HG02938 (cell line): ENCODE data around the gene OTULIN.

ENCODE experiments used
- ATAC-seq: cut with Tn5 transposase; IDR thresholded peaks from one replicate; pipeline ENCODE4 v1.9.1; 2021; ENCODE audit warnings: mild to moderate bottlenecking, moderate library complexity; ENCODE audit not compliant: unreplicated experiment

The OTULIN gene

DNA sequence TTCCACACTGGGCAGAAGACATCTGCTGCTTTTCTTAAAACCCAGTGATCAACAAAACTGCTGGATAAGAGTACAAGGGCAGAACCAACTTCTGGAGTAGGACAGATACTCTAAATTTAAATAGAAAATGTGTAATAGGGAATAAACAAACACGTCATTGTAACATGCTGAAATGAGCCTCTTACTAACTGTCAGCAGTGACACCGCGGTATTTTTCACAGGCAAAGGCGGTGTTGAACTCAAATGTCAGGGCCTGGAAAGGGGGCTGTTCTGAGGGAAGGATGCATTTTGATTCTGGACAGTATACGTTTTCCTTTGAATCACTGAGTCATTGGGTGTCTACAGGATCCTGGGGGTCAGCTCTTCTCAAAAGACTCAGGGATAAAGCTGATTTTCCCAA is 73.5 kb downstream of the OTULIN start:
- ATAC-seq, result no peak

DNA sequence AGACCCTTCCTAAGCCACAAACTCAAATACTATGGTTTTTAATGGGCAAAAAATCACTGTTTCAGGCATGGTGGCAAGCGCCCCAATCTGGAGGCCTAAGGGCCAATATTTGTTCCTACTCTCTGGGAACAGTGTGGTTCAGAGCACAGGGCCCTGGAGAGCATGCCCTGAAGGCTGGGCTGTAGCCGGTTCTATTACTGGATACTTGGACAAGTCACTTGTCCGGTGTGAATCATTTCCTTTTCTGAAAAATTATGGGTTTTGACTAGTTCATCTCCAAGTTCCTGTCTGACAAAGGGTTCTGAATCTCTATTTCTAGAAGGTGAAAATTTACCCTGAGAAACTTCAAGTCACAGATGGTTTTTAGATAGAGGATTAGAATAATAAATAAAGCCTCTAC is 75.0 kb downstream of the OTULIN start:
- no peak for ATAC-seq

DNA sequence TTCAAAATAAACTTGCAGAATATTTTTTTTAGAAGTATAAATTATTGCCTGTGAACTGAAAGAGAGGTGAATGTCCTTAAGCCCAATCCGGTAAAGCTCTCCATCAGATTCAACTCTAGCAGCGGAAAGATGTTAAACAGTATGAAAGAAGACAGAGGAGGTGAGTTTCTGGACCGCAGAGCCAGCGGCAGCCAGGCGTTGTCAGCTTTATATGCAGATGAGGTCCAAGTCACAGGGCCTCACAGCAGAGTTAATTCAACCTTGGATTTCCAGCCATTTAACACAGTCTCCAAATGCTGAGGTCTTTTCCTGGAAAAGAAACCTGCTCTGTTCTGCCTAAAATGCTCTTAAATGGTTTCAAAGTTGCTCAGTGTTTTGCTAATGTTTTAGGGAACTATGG is 75.5 kb downstream of the OTULIN start:
- ATAC-seq, result no peak

DNA sequence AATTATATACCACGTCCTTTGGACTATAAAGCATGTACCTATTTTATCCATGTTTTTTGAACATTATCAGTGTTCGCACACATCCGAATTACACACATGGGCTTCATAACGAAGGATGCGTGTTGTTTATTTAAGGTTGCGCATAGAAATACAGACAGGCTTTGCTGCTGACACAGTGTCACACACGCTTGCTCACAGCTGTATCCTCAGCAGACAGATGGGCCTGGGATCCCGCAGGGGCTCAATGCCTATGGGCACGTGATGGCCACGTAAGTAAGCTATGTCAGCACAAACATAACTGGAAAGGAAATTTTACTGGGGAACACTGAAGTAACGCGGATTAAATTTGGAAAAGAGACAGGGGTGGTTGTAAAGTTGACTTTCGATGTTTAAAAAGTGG is 76.6 kb downstream of the OTULIN start:
- no peak for ATAC-seq

DNA sequence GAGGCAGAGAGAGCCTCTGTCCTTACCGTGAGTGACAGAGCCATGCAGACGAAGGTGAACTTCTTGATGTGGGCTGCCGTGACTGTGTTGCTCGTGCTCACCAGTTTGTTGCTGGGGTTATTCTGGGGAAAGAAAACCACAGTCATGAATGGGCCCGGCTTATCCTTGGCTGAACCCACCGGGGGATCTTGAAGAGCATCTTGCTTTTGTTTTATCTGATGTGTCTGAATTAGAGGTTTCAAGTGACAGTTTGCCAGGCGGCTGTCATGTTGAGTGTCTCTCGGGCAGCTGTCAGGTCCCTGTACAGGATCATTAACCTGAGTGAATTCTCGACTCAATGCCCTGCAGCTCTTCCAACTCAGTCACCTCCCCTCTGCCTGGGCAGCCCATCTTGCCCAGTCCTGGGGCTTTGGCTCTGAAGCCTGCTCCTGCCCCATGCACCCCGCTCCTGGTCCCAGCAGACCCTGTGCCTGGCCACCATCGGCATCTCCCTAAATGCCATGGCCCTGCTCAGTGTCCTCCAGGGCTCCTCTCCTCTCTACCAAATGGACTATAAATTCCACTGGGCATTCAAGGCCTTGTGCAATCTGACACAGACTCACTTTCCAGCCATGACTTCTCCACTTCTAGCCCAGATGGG is 77.4 kb downstream of the OTULIN start:
- ATAC-seq, result no peak

DNA sequence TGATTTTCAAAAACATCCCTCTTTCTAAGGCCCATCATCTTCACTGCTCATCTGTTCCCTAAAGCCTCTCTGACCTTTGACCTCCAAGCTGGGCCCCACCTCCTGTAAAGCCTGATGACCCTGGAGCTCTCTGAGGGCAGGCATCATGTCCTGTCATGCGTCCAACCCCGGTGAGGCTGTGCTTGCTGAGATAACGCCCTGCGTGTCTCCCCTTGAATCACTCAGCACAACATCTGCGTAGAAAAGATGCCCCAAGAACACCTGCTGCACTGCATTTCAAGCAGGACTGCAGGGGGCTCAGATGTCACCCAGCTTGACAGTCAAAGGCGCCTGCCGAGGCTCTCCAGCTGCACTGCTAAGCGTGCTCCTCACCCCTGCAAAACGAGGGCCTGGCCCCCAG is 78.0 kb downstream of the OTULIN start:
- no peak for ATAC-seq

DNA sequence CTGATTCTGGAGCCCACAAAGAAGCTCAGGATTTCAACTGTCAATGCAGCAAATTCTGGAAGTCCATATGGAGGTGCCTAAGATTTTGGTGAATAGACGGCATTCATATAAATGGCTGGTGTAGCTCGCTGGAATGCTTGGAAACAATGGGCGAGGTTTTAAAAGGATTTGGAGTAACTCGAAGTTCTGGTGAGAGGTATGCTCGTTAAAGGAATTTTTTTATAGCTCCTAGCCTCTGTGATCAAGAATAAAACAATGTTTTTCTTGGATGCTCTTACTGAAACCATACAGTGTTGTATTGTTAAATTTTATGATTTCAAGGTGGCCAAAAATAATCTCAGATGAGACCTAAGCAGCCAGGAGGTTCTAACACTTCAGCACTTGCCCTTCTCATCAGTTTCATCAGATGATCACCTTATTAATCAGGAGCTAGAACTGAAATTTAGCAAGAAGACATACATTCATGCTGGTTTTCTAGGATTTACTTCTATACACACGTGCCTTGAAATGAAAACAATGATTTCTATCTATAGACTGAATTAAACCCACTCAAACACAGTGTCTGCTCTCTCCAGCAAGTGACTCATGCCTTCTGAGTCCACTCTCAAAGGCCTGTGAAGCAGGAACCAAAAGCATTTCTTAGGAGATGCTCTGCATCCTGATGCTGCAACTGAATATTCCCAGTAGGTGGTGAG is 79.2 kb downstream of the OTULIN start:
- no peak for ATAC-seq

DNA sequence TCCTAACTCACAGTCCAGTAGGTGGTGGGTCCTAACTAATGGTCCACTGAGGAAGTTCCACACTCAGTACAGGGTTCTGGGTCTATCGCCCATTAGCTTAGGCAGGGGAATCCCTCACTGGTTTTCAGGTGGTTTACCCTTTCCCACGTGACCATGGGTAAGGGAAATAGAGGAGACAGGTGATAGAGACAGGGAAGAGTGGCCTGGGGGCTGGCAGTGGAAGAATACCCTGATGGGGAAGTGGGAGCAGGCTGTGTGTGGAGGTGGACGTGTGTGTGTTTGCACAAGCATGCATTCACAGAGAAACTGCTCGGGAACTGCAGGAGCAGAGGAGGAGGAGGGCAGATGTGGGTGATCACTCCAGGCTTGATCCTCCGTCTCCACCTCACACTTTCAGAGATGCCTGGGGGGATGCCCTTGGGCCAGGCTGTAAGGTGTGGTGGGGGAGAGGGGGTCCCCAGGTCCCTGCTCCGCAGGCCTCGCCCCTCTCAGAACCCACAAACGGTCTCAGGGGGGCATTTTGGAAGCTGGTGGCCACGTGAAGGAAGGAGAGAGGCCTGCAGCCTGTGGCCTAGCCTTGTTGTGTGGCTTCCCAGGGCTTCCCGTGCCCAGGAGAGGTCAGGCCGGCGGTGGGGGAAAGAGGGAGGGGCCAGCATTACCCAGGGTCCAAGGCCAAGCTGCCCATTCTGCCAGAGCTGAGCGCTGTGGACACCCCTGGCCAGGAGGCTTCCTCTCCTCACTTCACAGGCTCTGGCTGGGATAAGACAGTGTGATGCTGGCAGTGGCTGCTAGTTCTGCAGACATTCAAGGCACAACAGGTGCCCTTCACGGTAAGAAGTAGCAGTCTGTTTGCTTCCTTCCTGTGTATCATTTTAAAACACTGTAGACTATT is 80.0 kb downstream of the OTULIN start:
- ATAC-seq, result no peak

DNA sequence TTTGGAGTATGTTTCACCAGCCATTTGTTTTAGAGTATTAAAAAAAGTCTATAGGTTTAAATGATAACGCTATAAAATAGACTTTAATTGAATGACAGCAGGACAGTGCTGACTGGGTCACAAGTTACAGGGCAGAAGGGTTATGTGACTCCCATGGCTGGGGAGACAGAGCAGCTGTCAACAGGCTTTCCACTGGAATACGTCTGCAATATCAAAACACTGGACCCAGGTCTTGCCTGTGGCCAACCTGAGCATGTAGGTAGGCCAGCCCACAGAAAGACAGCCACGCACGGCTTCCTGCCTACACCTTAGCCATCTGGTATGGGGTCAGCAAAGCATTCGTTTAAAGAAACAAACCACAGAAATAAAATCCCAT is 80.7 kb downstream of the OTULIN start:
- no peak for ATAC-seq

DNA sequence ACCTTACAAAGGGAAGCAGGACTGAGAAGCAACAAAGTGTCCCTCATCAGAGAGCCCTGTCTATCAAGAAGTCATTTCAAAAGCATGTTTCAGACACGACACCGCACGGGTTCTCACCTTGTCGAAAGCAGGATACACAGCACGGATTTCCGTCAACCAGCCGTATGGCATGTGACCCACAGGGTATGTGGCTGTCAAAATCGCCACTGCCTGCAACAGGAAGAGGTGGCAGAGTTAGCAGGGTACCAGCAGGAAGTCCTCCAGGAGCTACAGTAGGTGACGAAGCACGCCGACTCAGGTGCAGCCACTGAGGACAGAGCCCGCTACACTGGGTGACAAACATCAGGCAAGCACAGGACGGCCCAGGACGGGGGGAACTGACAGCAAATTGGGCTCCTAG is 81.2 kb downstream of the OTULIN start:
- no peak for ATAC-seq

DNA sequence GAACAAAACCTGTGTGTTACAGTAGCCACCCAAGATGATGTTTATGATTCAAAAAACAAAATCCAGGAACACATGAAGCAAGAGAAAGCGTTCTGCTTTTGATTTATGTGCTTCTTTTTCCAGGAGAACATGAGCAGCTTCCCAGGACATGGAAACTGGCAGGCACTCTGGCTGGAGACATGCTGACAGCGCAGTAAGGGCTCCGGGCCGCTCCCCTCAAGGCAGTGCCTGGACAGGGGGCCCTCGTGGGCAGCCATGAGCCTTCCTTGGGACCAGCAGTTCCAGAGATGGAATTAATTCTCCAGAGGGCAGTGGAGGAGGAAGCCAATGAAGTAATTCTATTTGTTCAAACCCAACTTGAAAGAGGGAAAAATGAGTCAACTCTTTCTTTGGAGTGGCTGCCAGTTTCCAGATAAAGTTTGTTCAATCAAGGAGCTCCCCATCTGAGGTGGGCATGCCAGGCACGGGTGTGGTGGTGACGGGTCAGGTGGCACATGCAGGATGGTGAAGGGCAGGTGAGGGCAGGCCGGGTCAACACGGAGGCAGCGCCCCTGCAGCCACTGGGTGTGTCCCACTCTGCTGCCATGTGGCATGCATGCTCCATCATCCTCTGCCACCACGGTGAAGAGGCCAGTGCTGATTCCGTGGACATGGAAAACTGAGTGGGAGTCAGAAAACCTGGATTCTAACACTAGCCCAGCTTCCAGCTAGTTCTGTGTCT is 83.8 kb downstream of the OTULIN start:
- ATAC-seq, result no peak
